CD8-positive, alpha-beta memory T cell (primary cell): ENCODE results near the gene GPBP1L1. TPM values are rescaled to one million over a fixed set of nuclear protein-coding genes. Genes with fewer than 3 reads are reported as not detected.
"Not testable (repeated sequence)": the region's sequence is repeated elsewhere in the genome, so short reads cannot be mapped to it uniquely, and the experiment has no call there.

Experiments
- CTCF ChIA-PET: fragments of 350-600 bp; sonication (Branson Sonifier 250); formaldehyde crosslinking; loops from one replicate; lab custom pipeline; 2021; ENCODE audit warnings: antibody characterized with exemption; lab: Charles Lee
- POLR2A ChIA-PET: fragments of 350-600 bp; sonication (Branson Sonifier 250); formaldehyde crosslinking; loops from one replicate; lab custom pipeline; 2021; ENCODE audit warnings: antibody characterized with exemption; lab: Charles Lee
- DNase-seq, 5 donors: peaks; one replicate each; pipeline versions ENCODE4 v3.0.0 to v3.0.0-alpha.2; 2020 to 2022; ENCODE audit warnings: mixed read lengths in 1 of 5
- H3K27ac ChIP-seq: one replicate; pipeline ENCODE4 v1.7.0; 2013; ENCODE audit warnings: low read depth, mild to moderate bottlenecking, low read length, moderate library complexity
- H3K27me3 ChIP-seq: 2 replicates; pipeline ENCODE4 v1.7.0; 2013; ENCODE audit warnings: low read length, mild to moderate bottlenecking; ENCODE audit not compliant: insufficient read depth, poor library complexity, severe bottlenecking
- H3K36me3 ChIP-seq: 2 replicates; pipeline ENCODE4 v1.7.0; 2013; ENCODE audit warnings: mild to moderate bottlenecking, low read length, moderate library complexity; ENCODE audit not compliant: insufficient read depth
- H3K4me1 ChIP-seq: 2 replicates; pipeline ENCODE4 v1.7.0; 2013; ENCODE audit warnings: mild to moderate bottlenecking, low read length, moderate library complexity; ENCODE audit not compliant: insufficient read depth
- H3K4me3 ChIP-seq: 2 replicates; pipeline ENCODE4 v1.7.0; 2013; ENCODE audit warnings: mild to moderate bottlenecking, low read length
- H3K9me3 ChIP-seq: 2 replicates; pipeline ENCODE4 v1.7.0; 2013; ENCODE audit warnings: mild to moderate bottlenecking, low read length
- H3K27ac Mint-ChIP-seq, 8 donors: one replicate each; pipeline ENCODE4 v1.8.0; 2020 to 2021; ENCODE audit warnings: mixed read lengths in 8 of 8, mild to moderate bottlenecking in 6 of 8, inconsistent platforms in 3 of 8, moderate library complexity in 3 of 8
- H3K27me3 Mint-ChIP-seq, 2 donors: one replicate each; pipeline ENCODE4 v1.8.0; 2020 to 2021; ENCODE audit warnings: mixed read lengths in 2 of 2, mild to moderate bottlenecking in 1 of 2, moderate library complexity in 1 of 2
- H3K36me3 Mint-ChIP-seq, 3 donors: one replicate each; pipeline ENCODE4 v1.8.0; 2020 to 2021; ENCODE audit warnings: mixed read lengths in 3 of 3, inconsistent platforms in 1 of 3, mild to moderate bottlenecking in 1 of 3
- H3K4me1 Mint-ChIP-seq, 3 donors: one replicate each; pipeline ENCODE4 v1.8.0; 2020 to 2021; ENCODE audit warnings: mixed read lengths in 3 of 3, inconsistent platforms in 1 of 3, mild to moderate bottlenecking in 1 of 3
- H3K4me3 Mint-ChIP-seq, 7 donors: one replicate each; pipeline ENCODE4 v1.8.0; 2020 to 2021; ENCODE audit warnings: mixed read lengths in 7 of 7, mild to moderate bottlenecking in 6 of 7, moderate library complexity in 4 of 7, inconsistent platforms in 2 of 7
- H3K9me3 Mint-ChIP-seq, 5 donors: one replicate each; pipeline ENCODE4 v1.8.0; 2020 to 2022; ENCODE audit warnings: mixed read lengths in 5 of 5, mild to moderate bottlenecking in 3 of 5, moderate library complexity in 2 of 5, inconsistent platforms in 1 of 5
- polyA plus RNA-seq: library from polyadenylated mRNA; unstranded; fragments of 300-500 nt; fragmentation: Illumina TruSeq; gene quantifications from one replicate; pipeline ENCODE4 v1.2.3, GENCODE V29; 2021
- total RNA-seq, 2 experiments: library from RNA; stranded (reverse); gene quantifications; one replicate each; pipeline ENCODE4 v1.2.3, GENCODE V29; 2021

Gene GPBP1L1
- total and polyA plus RNA-seq, 3 experiments from 2014 or later: 90.3 to 107 (median 102) TPM

- CTCF ChIA-PET: interaction anchor here (1.4 kb wide), 1 partner anchor 8 kb away, joined by 3 read pairs; the partner anchor contains the start of gene GPBP1L1
- Histone ChIP-seq H3K27me3 (no peaks in the 10 kb centered on the region), H3K4me1 (peaks cover 68% of the 10 kb centered on the region), H3K36me3 (peaks cover 5% of the 10 kb centered on the region), H3K4me3 (no peak overlapping the region), H3K27ac (no peak overlapping the region), H3K9me3 (no peaks in the 10 kb centered on the region)
- Mint-ChIP-seq H3K9me3 (no peaks in the 10 kb centered on the region), H3K4me3 (peak overlapping the region in 5 of 7 donors; percentile 1 to 36 (median 20)), H3K27ac (peak overlapping the region in 3 of 8 donors; percentile 22 to 85 (median 66)), H3K4me1 (peaks cover 73 to 97% (median 95%) of the 10 kb centered on the region in 3 donors), H3K27me3 (no peaks in the 10 kb centered on the region), H3K36me3 (peaks cover 0 to 27% (median 0%) of the 10 kb centered on the region in 3 donors)
- POLR2A ChIA-PET: no interaction called here
- no peak for DNase-seq
These were observed 8.5 kb downstream of the GPBP1L1 start for GRCh38 chr1:45677751-45678245.

GRCh38 chr1:45676553-45676952, 9.8 kb downstream of the GPBP1L1 start:
- not testable (repeated sequence) for H3K27ac ChIP-seq, H3K36me3 ChIP-seq, DNase-seq, H3K27me3 Mint-ChIP-seq, H3K9me3 Mint-ChIP-seq, H3K9me3 ChIP-seq, H3K4me3 ChIP-seq, H3K27me3 ChIP-seq
- peak overlapping the region in 1 of 8 donors; percentile 80 for H3K27ac Mint-ChIP-seq
- peaks cover 0 to 32% (median 0%) of the 10 kb centered on the region in 3 donors for H3K36me3 Mint-ChIP-seq
- CTCF ChIA-PET: interaction anchor here (1.4 kb wide), 1 partner anchor 9 kb away, joined by 3 read pairs; the partner anchor contains the start of gene GPBP1L1
- POLR2A ChIA-PET: interaction anchor here (0.9 kb wide), 1 partner anchor 10 kb away, joined by 7 read pairs; the partner anchor contains the start of gene GPBP1L1
- peaks cover 56% of the 10 kb centered on the region for H3K4me1 ChIP-seq
- peak overlapping the region in 1 of 7 donors; percentile 17 for H3K4me3 Mint-ChIP-seq
- H3K4me1 Mint-ChIP-seq: peaks cover 66 to 90% (median 88%) of the 10 kb centered on the region in 3 donors

GRCh38 chr1:45674478-45674877, 11.9 kb downstream of the GPBP1L1 start:
- peaks cover 48% of the 10 kb centered on the region for H3K4me1 ChIP-seq
- Mint-ChIP-seq H3K27me3 (no peaks in the 10 kb centered on the region), H3K27ac (peak overlapping the region in 1 of 8 donors; percentile 31), H3K4me3 (peak overlapping the region in 1 of 7 donors; percentile 10), H3K36me3 (peaks cover 0 to 30% (median 0%) of the 10 kb centered on the region in 3 donors), H3K4me1 (peaks cover 66 to 84% (median 78%) of the 10 kb centered on the region in 3 donors), H3K9me3 (no peaks in the 10 kb centered on the region)
- ChIA-PET CTCF (no interaction called here), POLR2A (no interaction called here)
- no peak for DNase-seq
- no peaks in the 10 kb centered on the region for H3K9me3 ChIP-seq
- H3K4me3 ChIP-seq: no peak overlapping the region
- H3K36me3 ChIP-seq: peaks cover 5% of the 10 kb centered on the region
- H3K27ac ChIP-seq: no peak overlapping the region
- H3K27me3 ChIP-seq: no peaks in the 10 kb centered on the region

- Histone ChIP-seq H3K27ac (no peak overlapping the region), H3K4me1 (peaks cover 43% of the 10 kb centered on the region), H3K9me3 (no peaks in the 10 kb centered on the region), H3K27me3 (no peaks in the 10 kb centered on the region), H3K36me3 (peaks cover 5% of the 10 kb centered on the region), H3K4me3 (no peak overlapping the region)
- Mint-ChIP-seq H3K9me3 (no peaks in the 10 kb centered on the region), H3K4me3 (no peak overlapping the region), H3K27me3 (no peaks in the 10 kb centered on the region), H3K4me1 (peaks cover 62 to 84% (median 78%) of the 10 kb centered on the region in 3 donors), H3K27ac (peak overlapping the region in 1 of 8 donors; percentile 85), H3K36me3 (peaks cover 0 to 27% (median 0%) of the 10 kb centered on the region in 3 donors)
- no peak for DNase-seq
- CTCF ChIA-PET: interaction anchor here (1.1 kb wide), 1 partner anchor 34 kb away, joined by 3 read pairs; no protein-coding TSS in a partner anchor
- POLR2A ChIA-PET: no interaction called here
These were observed 12.4 kb downstream of the GPBP1L1 start for GRCh38 chr1:45673956-45674355.

- DNase-seq: no peak
- Mint-ChIP-seq H3K4me1 (peaks cover 63 to 83% (median 78%) of the 10 kb centered on the region in 3 donors), H3K36me3 (peaks cover 0 to 32% (median 2%) of the 10 kb centered on the region in 3 donors), H3K27ac (peak overlapping the region in 3 of 8 donors; percentile 3 to 38 (median 37)), H3K27me3 (no peaks in the 10 kb centered on the region), H3K9me3 (no peaks in the 10 kb centered on the region), H3K4me3 (no peak overlapping the region)
- CTCF ChIA-PET: no interaction called here
- H3K4me1 ChIP-seq: peaks cover 13% of the 10 kb centered on the region
- POLR2A ChIA-PET: interaction anchor here (0.7 kb wide), 1 partner anchor 9 kb away, joined by 3 read pairs; no protein-coding TSS in a partner anchor
- H3K27ac ChIP-seq: no peak overlapping the region
- H3K4me3 ChIP-seq: no peak overlapping the region
- no peaks in the 10 kb centered on the region for H3K9me3 ChIP-seq
- H3K27me3 ChIP-seq: no peaks in the 10 kb centered on the region
- peaks cover 5% of the 10 kb centered on the region for H3K36me3 ChIP-seq
These were observed 16.3 kb downstream of the GPBP1L1 start for GRCh38 chr1:45669859-45670655.

GRCh38 chr1:45669379-45669778, 17.0 kb downstream of the GPBP1L1 start:
- H3K9me3 ChIP-seq: no peaks in the 10 kb centered on the region
- CTCF ChIA-PET: no interaction called here
- peak overlapping the region in 2 of 8 donors; percentile 37 to 42 for H3K27ac Mint-ChIP-seq
- H3K36me3 Mint-ChIP-seq: peaks cover 0 to 28% (median 2%) of the 10 kb centered on the region in 3 donors
- no peaks in the 10 kb centered on the region for H3K9me3 Mint-ChIP-seq
- H3K4me3 Mint-ChIP-seq: no peak overlapping the region
- H3K27me3 Mint-ChIP-seq: no peaks in the 10 kb centered on the region
- DNase-seq: no peak
- H3K27ac ChIP-seq: no peak overlapping the region
- POLR2A ChIA-PET: no interaction called here
- H3K27me3 ChIP-seq: no peaks in the 10 kb centered on the region
- peaks cover 10% of the 10 kb centered on the region for H3K4me1 ChIP-seq
- no peak overlapping the region for H3K4me3 ChIP-seq
- no peaks in the 10 kb centered on the region for H3K36me3 ChIP-seq
- peaks cover 58 to 78% (median 73%) of the 10 kb centered on the region in 3 donors for H3K4me1 Mint-ChIP-seq

GRCh38 chr1:45668526-45668925, 17.8 kb downstream of the GPBP1L1 start:
- ChIA-PET POLR2A (interaction anchor here (0.6 kb wide), 1 partner anchor 30 kb away, joined by 5 read pairs; no protein-coding TSS in a partner anchor), CTCF (no interaction called here)
- peaks cover 9% of the 10 kb centered on the region for H3K4me1 ChIP-seq
- Mint-ChIP-seq H3K36me3 (peaks cover 0 to 24% (median 2%) of the 10 kb centered on the region in 3 donors), H3K9me3 (no peaks in the 10 kb centered on the region), H3K27ac (peak overlapping the region in 2 of 8 donors; percentile 33 to 41), H3K4me3 (no peak overlapping the region), H3K27me3 (no peaks in the 10 kb centered on the region), H3K4me1 (peaks cover 53 to 71% (median 67%) of the 10 kb centered on the region in 3 donors)
- no peaks in the 10 kb centered on the region for H3K9me3 ChIP-seq
- no peak for DNase-seq
- no peaks in the 10 kb centered on the region for H3K27me3 ChIP-seq
- no peaks in the 10 kb centered on the region for H3K36me3 ChIP-seq
- no peak overlapping the region for H3K27ac ChIP-seq
- no peak overlapping the region for H3K4me3 ChIP-seq
